ENCODE measurements around the gene ZDHHC11B. TPM values are rescaled to one million over a fixed set of nuclear protein-coding genes. Genes with fewer than 3 reads are reported as not detected.

The ZDHHC11B gene
- polyA plus RNA-seq, 1 donor: 15.7 TPM

DNA sequence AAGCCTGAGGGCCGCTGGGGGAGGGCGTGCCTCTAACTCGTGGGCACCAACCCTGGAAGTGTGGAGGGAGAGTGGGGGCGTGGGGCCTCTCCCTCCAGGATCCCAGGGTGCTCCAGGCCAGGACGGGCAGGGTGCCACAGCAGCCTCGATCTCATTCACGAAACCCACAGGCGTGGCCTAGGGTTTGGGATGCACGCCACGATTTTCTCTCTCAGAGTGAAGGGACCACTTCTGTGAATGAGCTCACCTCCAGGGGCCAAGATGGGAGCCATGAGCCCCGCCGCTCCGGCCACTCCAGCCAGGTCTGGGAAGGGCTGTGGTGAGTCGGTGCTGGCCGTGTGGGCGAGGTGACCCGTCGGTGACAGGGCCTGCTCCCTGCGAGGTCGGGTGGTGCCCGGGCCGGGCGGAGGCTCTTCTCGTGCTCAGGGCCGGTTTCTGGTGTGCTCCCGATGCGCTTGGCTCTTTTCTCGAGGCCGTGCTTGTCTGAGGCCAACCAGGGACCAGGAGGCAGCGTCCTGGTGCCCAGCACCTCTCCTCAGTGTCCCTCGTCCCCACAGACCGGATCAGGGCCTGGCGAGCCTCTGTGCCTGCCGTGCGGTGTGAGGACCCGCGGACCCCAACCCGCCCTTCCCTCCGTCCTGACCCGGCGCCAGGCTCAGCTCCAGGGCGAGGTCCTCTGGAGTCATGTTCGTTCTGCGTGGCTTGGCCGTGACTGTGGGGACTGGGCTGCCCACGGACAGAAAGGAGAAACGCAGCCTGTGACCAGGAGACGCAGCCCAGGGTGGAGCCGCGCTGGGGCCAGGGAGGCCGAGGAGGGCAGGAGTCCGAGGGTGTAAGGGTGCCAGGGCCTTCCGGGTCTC is 122.4 kb downstream of the ZDHHC11B start:
- DNase-seq (ENCODE audit: low read depth): no peak

GRCh38 chr5:660491-661030 is 124.0 kb downstream of the ZDHHC11B start:
- no peak for DNase-seq (ENCODE audit: low read depth)

Other genes starting within 250 kb of the ZDHHC11B start
- gene CEP72, start 172.4 kb downstream of the ZDHHC11B start, polyA plus RNA-seq (ENCODE audit: insufficient read length): 3.5 TPM
- gene TPPP, start 91.4 kb downstream of the ZDHHC11B start, polyA plus RNA-seq (ENCODE audit: insufficient read length): 9.2 TPM
- gene ZDHHC11, start 66.3 kb upstream of the ZDHHC11B start, polyA plus RNA-seq (ENCODE audit: insufficient read length): 8.7 TPM
- 26.9 TPM for gene BRD9, start 108.1 kb upstream of the ZDHHC11B start, polyA plus RNA-seq (ENCODE audit: insufficient read length)
- gene TRIP13, start 108.2 kb upstream of the ZDHHC11B start, polyA plus RNA-seq (ENCODE audit: insufficient read length): 6.6 TPM
- gene NKD2, start 224.1 kb upstream of the ZDHHC11B start, polyA plus RNA-seq (ENCODE audit: insufficient read length): 2.4 TPM

Data from forelimb muscle (tissue), 1 donor.